ENCODE results near the gene FAM83B.

GRCh38 chr6:54813892-54814291 lies 32.7 kb upstream of the FAM83B start:
- TF ChIP-seq CTCF (IDR thresholded peaks at IDR 0.05) (no peak), ZFX (IDR thresholded peaks at IDR 0.05; ENCODE audit: borderline replicate concordance) (no peak)

All from 22Rv1 (cell line).